Activated naive CD8-positive, alpha-beta T cell (primary cell): Measurements from ENCODE around the gene MMAB.

Source experiments
- H3K27ac Mint-ChIP-seq: one replicate; pipeline ENCODE4 v1.8.0; 2021; ENCODE audit warnings: mixed read lengths
- H3K27me3 Mint-ChIP-seq: one replicate; pipeline ENCODE4 v1.8.0; 2021; ENCODE audit warnings: mixed read lengths
- H3K36me3 Mint-ChIP-seq: one replicate; pipeline ENCODE4 v1.8.0; 2021; ENCODE audit warnings: mixed read lengths
- H3K4me1 Mint-ChIP-seq: one replicate; pipeline ENCODE4 v1.8.0; 2021; ENCODE audit warnings: low read depth, mixed read lengths
- H3K4me3 Mint-ChIP-seq: one replicate; pipeline ENCODE4 v1.8.0; 2021; ENCODE audit warnings: mild to moderate bottlenecking, mixed read lengths
- H3K9me3 Mint-ChIP-seq: one replicate; pipeline ENCODE4 v1.8.0; 2021; ENCODE audit warnings: low read depth, mixed read lengths

Gene MMAB

GRCh38 chr12:109562871-109563270, 10.4 kb downstream of the MMAB start:
- Mint-ChIP-seq H3K4me1 (no peaks in the 10 kb centered on the region), H3K36me3 (peaks cover 9% of the 10 kb centered on the region), H3K27ac (no peak overlapping the region), H3K27me3 (no peaks in the 10 kb centered on the region), H3K9me3 (no peaks in the 10 kb centered on the region), H3K4me3 (no peak overlapping the region)

DNA sequence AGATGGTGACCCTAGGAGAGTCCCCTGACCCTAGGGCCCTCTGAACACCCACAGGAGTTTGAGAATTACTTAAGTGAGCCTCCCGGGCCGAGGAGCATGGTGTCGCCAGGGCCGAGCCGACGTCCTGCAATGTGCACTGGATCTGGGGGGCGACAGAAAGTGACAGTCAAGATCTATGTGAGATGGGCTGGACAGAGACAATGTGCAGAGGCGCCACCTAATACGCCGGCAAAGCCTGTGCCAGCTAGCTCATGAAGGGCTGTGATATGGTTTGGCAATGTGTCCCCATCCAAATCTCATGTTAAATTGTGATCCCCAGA, 11.6 kb downstream of the MMAB start:
- no peaks in the 10 kb centered on the region for H3K4me1 Mint-ChIP-seq
- H3K27ac Mint-ChIP-seq: no peak overlapping the region
- H3K27me3 Mint-ChIP-seq: no peaks in the 10 kb centered on the region
- H3K9me3 Mint-ChIP-seq: no peaks in the 10 kb centered on the region
- no peak overlapping the region for H3K4me3 Mint-ChIP-seq
- peaks cover 7% of the 10 kb centered on the region for H3K36me3 Mint-ChIP-seq

DNA sequence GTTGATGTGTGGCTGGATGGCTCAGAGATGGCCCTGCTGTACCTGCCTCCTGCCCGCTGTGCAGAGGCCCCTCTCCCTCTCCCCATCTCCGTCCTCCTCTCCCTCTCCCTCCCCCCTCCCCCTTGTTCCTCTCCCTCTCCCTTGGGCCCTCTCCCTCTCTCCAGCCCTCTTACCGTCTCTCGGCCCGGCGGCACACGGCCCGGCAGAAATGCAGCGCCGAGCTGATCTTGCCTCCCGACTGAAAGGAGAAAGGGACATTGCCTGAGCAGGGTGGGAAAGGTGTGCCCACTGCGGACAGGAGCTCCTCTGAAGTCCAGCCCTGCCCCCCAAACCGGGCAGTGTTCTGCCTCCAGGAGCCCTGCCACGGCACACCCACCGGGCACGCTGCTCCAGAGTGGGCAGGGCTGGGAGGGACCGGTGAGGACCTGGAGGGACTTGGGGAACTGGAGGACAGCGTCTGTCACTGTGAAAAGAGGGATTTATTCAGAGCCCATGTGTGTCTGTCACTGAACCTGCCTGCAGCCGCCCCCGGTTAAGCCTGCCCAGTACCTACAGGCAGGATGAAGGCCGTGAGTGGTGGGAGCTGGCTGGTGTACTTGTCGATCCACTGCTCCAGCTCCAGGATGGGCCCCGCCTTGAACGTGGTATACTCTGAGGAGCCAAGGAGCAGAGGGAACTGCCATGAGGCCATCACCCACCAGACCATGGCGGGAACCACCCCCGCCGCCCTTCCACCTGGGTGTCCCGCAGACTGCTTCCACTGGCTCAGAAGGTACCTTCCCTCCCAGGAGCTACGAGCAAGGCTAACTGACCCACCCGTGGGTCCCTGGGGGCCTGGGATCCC, 12.2 kb downstream of the MMAB start:
- Mint-ChIP-seq H3K4me1 (no peaks in the 10 kb centered on the region), H3K27ac (no peak overlapping the region), H3K36me3 (peaks cover 7% of the 10 kb centered on the region), H3K9me3 (no peaks in the 10 kb centered on the region), H3K27me3 (no peaks in the 10 kb centered on the region), H3K4me3 (no peak overlapping the region)

- peaks cover 7% of the 10 kb centered on the region for H3K36me3 Mint-ChIP-seq
- no peak overlapping the region for H3K27ac Mint-ChIP-seq
- no peaks in the 10 kb centered on the region for H3K27me3 Mint-ChIP-seq
Observed at GRCh38 chr12:109559601-109560000, 13.7 kb downstream of the MMAB start.

GRCh38 chr12:109559200-109559505, 14.2 kb downstream of the MMAB start:
- H3K4me1 Mint-ChIP-seq: no peaks in the 10 kb centered on the region
- no peak overlapping the region for H3K27ac Mint-ChIP-seq
- no peaks in the 10 kb centered on the region for H3K9me3 Mint-ChIP-seq
- peaks cover 7% of the 10 kb centered on the region for H3K36me3 Mint-ChIP-seq
- H3K27me3 Mint-ChIP-seq: no peaks in the 10 kb centered on the region
- no peak overlapping the region for H3K4me3 Mint-ChIP-seq

More at GRCh38 chr12:109559601-109560000, 13.7 kb downstream of the MMAB start:
- H3K4me1 Mint-ChIP-seq: no peaks in the 10 kb centered on the region
- H3K9me3 Mint-ChIP-seq: no peaks in the 10 kb centered on the region
- no peak overlapping the region for H3K4me3 Mint-ChIP-seq

DNA sequence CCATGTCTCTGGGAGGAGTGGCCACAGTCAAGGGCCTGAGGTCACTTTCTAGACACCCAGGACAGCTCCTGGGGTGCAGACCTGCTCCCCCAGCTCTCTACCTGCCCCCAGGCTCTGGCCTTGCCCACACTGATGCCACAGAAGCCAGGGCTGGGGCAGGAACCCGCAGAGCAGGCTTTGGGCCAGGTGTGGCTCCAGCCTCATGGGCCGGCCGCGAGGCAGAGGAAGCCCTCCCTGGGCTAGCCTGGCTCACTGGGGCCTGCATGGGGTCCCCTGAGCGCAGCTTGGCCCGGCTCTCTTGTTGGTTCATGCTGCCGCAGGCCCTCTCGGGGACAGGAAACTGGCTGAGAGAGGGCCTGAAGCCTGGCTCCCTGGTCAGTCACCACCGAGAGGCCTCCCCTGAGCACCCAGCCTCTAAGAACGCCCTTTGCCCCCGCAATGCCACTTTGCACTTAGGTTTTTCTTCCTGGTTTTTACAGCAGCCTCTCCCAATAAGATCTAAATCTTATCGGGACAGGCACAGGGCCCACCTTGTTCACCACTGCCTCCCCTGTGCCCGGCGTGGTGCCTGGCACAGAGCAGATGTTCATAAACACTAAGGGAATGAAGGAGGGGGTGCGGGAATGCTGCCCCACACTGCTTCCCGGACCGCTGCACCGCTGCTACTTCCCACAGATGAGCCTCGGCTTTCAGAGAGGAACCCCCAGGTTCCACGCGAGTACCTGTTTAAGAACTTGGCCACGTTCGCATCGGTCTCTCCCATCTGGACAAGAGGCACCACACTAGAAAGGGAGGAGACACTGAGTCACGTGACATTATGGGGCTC, 14.7 kb downstream of the MMAB start:
- Mint-ChIP-seq H3K9me3 (no peaks in the 10 kb centered on the region), H3K36me3 (peaks cover 7% of the 10 kb centered on the region), H3K27ac (no peak overlapping the region), H3K4me1 (no peaks in the 10 kb centered on the region), H3K27me3 (no peaks in the 10 kb centered on the region), H3K4me3 (no peak overlapping the region)

GRCh38 chr12:109557805-109558204, 15.5 kb downstream of the MMAB start:
- no peaks in the 10 kb centered on the region for H3K4me1 Mint-ChIP-seq
- peaks cover 7% of the 10 kb centered on the region for H3K36me3 Mint-ChIP-seq
- no peaks in the 10 kb centered on the region for H3K27me3 Mint-ChIP-seq
- no peaks in the 10 kb centered on the region for H3K9me3 Mint-ChIP-seq
- no peak overlapping the region for H3K4me3 Mint-ChIP-seq
- H3K27ac Mint-ChIP-seq: no peak overlapping the region

DNA sequence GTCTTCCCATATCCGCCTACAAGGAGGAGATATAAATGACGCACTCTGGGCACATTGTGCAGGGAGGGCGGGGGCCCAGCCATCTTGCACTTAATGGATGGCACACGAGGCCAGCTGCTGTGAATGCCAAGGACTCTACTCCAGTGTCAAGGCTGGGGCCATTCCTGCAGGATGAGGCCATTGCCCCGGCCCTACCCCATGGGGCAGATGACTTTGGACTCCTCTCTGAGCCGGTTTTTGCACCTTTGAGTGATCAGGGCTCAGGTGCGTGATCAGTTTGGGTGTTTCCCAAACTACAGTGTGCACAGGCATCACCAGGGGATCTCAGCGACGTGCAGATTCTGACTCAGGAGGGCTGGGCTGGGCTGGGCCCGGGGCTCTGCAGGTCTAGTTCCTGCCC, 16.1 kb downstream of the MMAB start:
- no peak overlapping the region for H3K4me3 Mint-ChIP-seq
- H3K4me1 Mint-ChIP-seq: no peaks in the 10 kb centered on the region
- peaks cover 3% of the 10 kb centered on the region for H3K36me3 Mint-ChIP-seq
- no peaks in the 10 kb centered on the region for H3K27me3 Mint-ChIP-seq
- H3K27ac Mint-ChIP-seq: no peak overlapping the region
- H3K9me3 Mint-ChIP-seq: no peaks in the 10 kb centered on the region

DNA sequence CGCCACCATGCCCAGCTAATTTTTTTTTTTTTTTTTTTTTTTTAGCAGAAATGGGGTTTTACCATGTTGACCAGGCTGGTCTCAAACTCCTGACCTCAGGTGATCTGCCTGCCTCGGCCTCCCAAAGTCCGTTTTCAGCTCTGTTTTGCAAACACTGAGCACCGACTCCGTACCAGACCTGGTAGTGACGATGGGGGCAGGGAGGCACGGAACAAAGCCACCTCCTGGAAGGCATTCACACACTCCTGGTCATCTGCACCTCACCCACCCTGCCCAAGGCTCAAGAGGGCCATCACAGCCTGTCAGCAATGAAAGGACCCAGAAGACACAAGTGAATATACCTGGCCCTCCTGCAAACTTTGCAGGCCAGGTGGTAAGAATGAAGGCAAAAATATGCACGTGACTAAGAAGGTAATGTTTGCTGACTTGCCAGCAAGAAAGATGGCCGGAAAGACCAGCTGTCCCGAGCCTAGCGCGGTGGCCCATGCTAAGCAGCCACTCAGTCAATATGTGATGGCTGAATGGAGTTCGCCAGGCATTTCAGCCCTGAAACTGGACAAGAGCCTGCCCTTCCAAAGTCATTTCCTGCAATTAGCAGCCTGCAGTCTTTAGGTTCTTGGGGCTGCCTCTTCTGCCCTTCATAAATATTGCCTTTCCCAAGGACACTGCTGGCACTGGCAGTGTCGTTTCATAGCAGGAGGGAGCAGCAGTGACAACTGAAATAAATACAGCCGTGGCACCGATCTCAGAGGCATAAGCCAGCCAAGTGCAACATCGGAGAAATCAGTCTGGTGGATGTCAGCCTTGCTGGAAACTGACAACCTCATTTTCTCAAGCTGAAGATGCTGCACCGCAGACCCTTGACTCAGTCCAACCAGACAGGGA, 17.6 kb downstream of the MMAB start:
- H3K4me3 Mint-ChIP-seq: no peak overlapping the region
- no peak overlapping the region for H3K27ac Mint-ChIP-seq
- H3K9me3 Mint-ChIP-seq: no peaks in the 10 kb centered on the region
- no peaks in the 10 kb centered on the region for H3K36me3 Mint-ChIP-seq
- no peaks in the 10 kb centered on the region for H3K4me1 Mint-ChIP-seq
- H3K27me3 Mint-ChIP-seq: no peaks in the 10 kb centered on the region

GRCh38 chr12:109554761-109555160, 18.5 kb downstream of the MMAB start:
- Mint-ChIP-seq H3K36me3 (no peaks in the 10 kb centered on the region), H3K4me3 (no peak overlapping the region), H3K27me3 (no peaks in the 10 kb centered on the region), H3K9me3 (no peaks in the 10 kb centered on the region), H3K4me1 (no peaks in the 10 kb centered on the region), H3K27ac (no peak overlapping the region)

GRCh38 chr12:109553906-109554500, 19.3 kb downstream of the MMAB start:
- no peaks in the 10 kb centered on the region for H3K4me1 Mint-ChIP-seq
- no peak overlapping the region for H3K4me3 Mint-ChIP-seq
- H3K27ac Mint-ChIP-seq: no peak overlapping the region
- no peaks in the 10 kb centered on the region for H3K9me3 Mint-ChIP-seq
- no peaks in the 10 kb centered on the region for H3K27me3 Mint-ChIP-seq
- H3K36me3 Mint-ChIP-seq: no peaks in the 10 kb centered on the region

GRCh38 chr12:109553483-109553882, 19.8 kb downstream of the MMAB start:
- H3K4me3 Mint-ChIP-seq: no peak overlapping the region
- H3K4me1 Mint-ChIP-seq: no peaks in the 10 kb centered on the region
- H3K27me3 Mint-ChIP-seq: no peaks in the 10 kb centered on the region
- H3K36me3 Mint-ChIP-seq: no peaks in the 10 kb centered on the region
- no peaks in the 10 kb centered on the region for H3K9me3 Mint-ChIP-seq
- no peak overlapping the region for H3K27ac Mint-ChIP-seq

- Mint-ChIP-seq H3K27me3 (peaks cover 1% of the 10 kb centered on the region), H3K27ac (no peak overlapping the region), H3K9me3 (no peaks in the 10 kb centered on the region), H3K4me3 (no peak overlapping the region), H3K36me3 (no peaks in the 10 kb centered on the region), H3K4me1 (no peaks in the 10 kb centered on the region)
Observed at GRCh38 chr12:109552971-109553370, 20.3 kb downstream of the MMAB start.

DNA sequence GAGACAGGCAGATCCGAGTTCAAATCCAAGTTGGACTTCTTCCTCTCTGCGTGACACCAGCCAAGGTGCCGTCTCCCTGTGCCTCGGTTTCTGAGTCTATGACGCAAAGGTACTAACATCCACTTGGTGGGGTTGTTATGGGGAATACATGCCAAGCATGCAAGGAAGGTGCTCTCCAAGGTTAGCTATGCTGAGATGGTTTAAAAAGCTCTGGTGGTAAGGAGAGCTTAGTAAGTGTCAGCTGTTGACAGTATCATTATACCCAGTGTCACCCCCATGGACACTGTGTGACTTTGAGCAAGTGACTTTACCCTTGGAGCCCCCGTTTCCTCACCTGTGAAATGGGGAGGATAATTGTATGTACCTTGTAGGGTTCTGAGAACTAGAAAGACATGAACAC, 22.2 kb downstream of the MMAB start:
- peaks cover 10% of the 10 kb centered on the region for H3K27me3 Mint-ChIP-seq
- no peaks in the 10 kb centered on the region for H3K4me1 Mint-ChIP-seq
- no peak overlapping the region for H3K4me3 Mint-ChIP-seq
- H3K36me3 Mint-ChIP-seq: no peaks in the 10 kb centered on the region
- no peaks in the 10 kb centered on the region for H3K9me3 Mint-ChIP-seq
- no peak overlapping the region for H3K27ac Mint-ChIP-seq

DNA sequence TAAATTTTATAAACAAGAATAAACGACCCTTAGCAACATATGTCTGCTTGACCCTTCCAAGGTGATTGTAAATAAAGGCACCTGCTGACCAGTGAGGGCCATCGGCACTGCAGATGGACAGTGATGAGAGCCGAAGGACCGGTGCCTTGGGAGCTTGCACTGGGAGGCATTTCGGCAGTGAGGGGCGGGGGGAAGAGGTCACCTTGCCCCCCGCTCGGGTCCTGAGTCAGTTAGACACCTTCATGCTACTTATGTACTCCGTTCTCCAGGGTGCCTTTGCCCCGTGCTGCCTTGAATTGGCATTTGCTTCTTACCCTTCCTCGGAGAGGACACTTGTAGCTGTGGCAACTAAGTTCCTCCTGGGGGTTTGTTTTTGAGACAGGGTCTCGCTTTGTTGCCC, 23.0 kb downstream of the MMAB start:
- H3K4me1 Mint-ChIP-seq: no peaks in the 10 kb centered on the region

More for the DNA sequence above, 23.0 kb downstream of the MMAB start:
- Mint-ChIP-seq H3K4me3 (no peak overlapping the region), H3K27ac (no peak overlapping the region), H3K36me3 (no peaks in the 10 kb centered on the region), H3K9me3 (no peaks in the 10 kb centered on the region), H3K27me3 (peaks cover 10% of the 10 kb centered on the region)
